GM23338 (cell line): Measurements from ENCODE around the gene KCNQ5. TPM values are rescaled to one million over a fixed set of nuclear protein-coding genes. Genes with fewer than 3 reads are reported as not detected.

Source experiments
- ATAC-seq: fragments of 200-7000 bp; cut with Tn5 transposase; 3 replicates; pipeline ENCODE4 v1.9.1; 2020
- DNase-seq: peaks from one replicate; pipeline ENCODE4 v3.0.0-alpha.2; 2015; ENCODE audit warnings: low spot score
- H2AFZ ChIP-seq: fragments of 200-600 bp; sonication (generic); 2 replicates; pipeline ENCODE4 v1.8.0; 2016; ENCODE audit warnings: antibody characterized with exemption, mild to moderate bottlenecking, moderate library complexity
- H3F3A ChIP-seq: fragments of 200-600 bp; sonication (generic); replicated peaks from 2 replicates; pipeline ENCODE4 v1.8.0; 2017; ENCODE audit warnings: antibody characterized with exemption, mixed run types, low read depth
- H3K27ac ChIP-seq: fragments of 200-600 bp; sonication (generic); 2 replicates; pipeline ENCODE4 v1.6.1; 2016; ENCODE audit warnings: low read depth
- H3K27me3 ChIP-seq: fragments of 200-600 bp; sonication (generic); 2 replicates; pipeline ENCODE4 v1.8.0; 2016; ENCODE audit warnings: mild to moderate bottlenecking, mixed run types, moderate library complexity; ENCODE audit not compliant: insufficient read depth
- H3K36me3 ChIP-seq: fragments of 200-600 bp; sonication (generic); 2 replicates; pipeline ENCODE4 v1.8.0; 2016; ENCODE audit warnings: mild to moderate bottlenecking; ENCODE audit not compliant: insufficient read depth
- H3K4me1 ChIP-seq: fragments of 200-600 bp; sonication (generic); 2 replicates; pipeline ENCODE4 v1.8.0; 2016; ENCODE audit warnings: mild to moderate bottlenecking, moderate library complexity; ENCODE audit not compliant: insufficient read depth
- H3K4me2 ChIP-seq: fragments of 200-600 bp; sonication (generic); 2 replicates; pipeline ENCODE4 v1.7.1; 2017; ENCODE audit warnings: mixed run types
- H3K4me3 ChIP-seq: fragments of 200-600 bp; sonication (generic); 2 replicates; pipeline ENCODE4 v1.6.1; 2016; ENCODE audit warnings: mixed run types
- H3K79me2 ChIP-seq: fragments of 200-600 bp; sonication (generic); replicated peaks from 2 replicates; pipeline ENCODE4 v1.8.0; 2017; ENCODE audit warnings: mild to moderate bottlenecking; ENCODE audit not compliant: insufficient read depth
- H3K9me2 ChIP-seq: fragments of 200-600 bp; sonication (generic); 2 replicates; pipeline ENCODE4 v1.8.0; 2017; ENCODE audit not compliant: insufficient read depth
- H4K20me1 ChIP-seq: fragments of 200-600 bp; sonication (generic); replicated peaks from 2 replicates; pipeline ENCODE4 v1.8.0; 2017; ENCODE audit warnings: mild to moderate bottlenecking; ENCODE audit not compliant: insufficient read depth
- H3K27ac Mint-ChIP-seq: 2 replicates; pipeline ENCODE4 v1.8.0; 2020; ENCODE audit warnings: inconsistent platforms, mild to moderate bottlenecking, moderate library complexity, mixed read lengths
- H3K27me3 Mint-ChIP-seq: 3 replicates; pipeline ENCODE4 v1.8.0; 2022; ENCODE audit warnings: low read depth, mild to moderate bottlenecking, moderate library complexity, mixed read lengths, inconsistent platforms; ENCODE audit not compliant: insufficient read depth, poor library complexity
- H3K36me3 Mint-ChIP-seq: 3 replicates; pipeline ENCODE4 v1.8.0; 2021; ENCODE audit warnings: low read depth, mild to moderate bottlenecking, inconsistent platforms, moderate library complexity, mixed read lengths
- H3K4me1 Mint-ChIP-seq: 3 replicates; pipeline ENCODE4 v1.8.0; 2020; ENCODE audit warnings: mild to moderate bottlenecking, inconsistent platforms, mixed read lengths
- H3K4me3 Mint-ChIP-seq: 3 replicates; pipeline ENCODE4 v1.8.0; 2021; ENCODE audit warnings: moderate library complexity, mild to moderate bottlenecking, inconsistent platforms, mixed read lengths
- H3K9me3 Mint-ChIP-seq: 3 replicates; pipeline ENCODE4 v1.8.0; 2020; ENCODE audit warnings: moderate library complexity, mild to moderate bottlenecking, inconsistent platforms, mixed read lengths
- CREB1 ChIP-seq: fragments of 250-450 bp; sonication (Bioruptor Pico); IDR thresholded peaks from 2 replicates; pipeline ENCODE4 v1.5.0; 2020; ENCODE audit warnings: low read depth, mild to moderate bottlenecking, moderate library complexity
- CTCF ChIP-seq, 2 experiments: fragments of 200-600 bp in 1 of 2; sonication (generic) in 1 of 2; conservative IDR thresholded peaks; 2 replicates each; pipeline versions ENCODE4 v1.5.1 to v1.6.1; 2016 to 2017; ENCODE audit warnings: antibody characterized with exemption in 2 of 2, low read depth in 2 of 2, mild to moderate bottlenecking in 2 of 2, moderate library complexity in 1 of 2
- ETS1 ChIP-seq: IDR thresholded peaks from 2 replicates; pipeline ENCODE4 v1.6.1; 2016; ENCODE audit warnings: antibody characterized with exemption
- EZH2 ChIP-seq: fragments of 200-600 bp; sonication (generic); IDR thresholded peaks from one replicate; pipeline ENCODE4 v1.8.0; 2017; ENCODE audit warnings: antibody characterized with exemption, mild to moderate bottlenecking, low read depth; ENCODE audit not compliant: unreplicated experiment
- EZH2phosphoT487 ChIP-seq: fragments of 200-600 bp; sonication (generic); IDR thresholded peaks from one replicate; pipeline ENCODE4 v1.8.1; 2018; ENCODE audit warnings: antibody characterized with exemption; ENCODE audit not compliant: unreplicated experiment
- JUNB ChIP-seq: IDR thresholded peaks from one replicate; pipeline ENCODE4 v1.6.1; 2016; ENCODE audit warnings: antibody characterized with exemption; ENCODE audit not compliant: unreplicated experiment
- NANOG ChIP-seq: IDR thresholded peaks from 2 replicates; pipeline ENCODE4 v1.6.1; 2016; ENCODE audit warnings: antibody characterized with exemption, borderline replicate concordance
- POLR2AphosphoS5 ChIP-seq: IDR thresholded peaks from 2 replicates; pipeline ENCODE4 v1.6.1; 2016; ENCODE audit warnings: antibody characterized with exemption, low read depth
- STAT1 ChIP-seq: IDR thresholded peaks from one replicate; pipeline ENCODE4 v1.6.1; 2016; ENCODE audit warnings: antibody characterized with exemption; ENCODE audit not compliant: unreplicated experiment
- ZNF114 ChIP-seq: fragments of 250-450 bp; sonication (Bioruptor Pico); IDR thresholded peaks from 2 replicates; pipeline ENCODE4 v1.5.0; 2020; ENCODE audit warnings: mild to moderate bottlenecking, moderate library complexity
- ZNF462 ChIP-seq: fragments of 250-450 bp; sonication (Bioruptor Pico); IDR thresholded peaks from 2 replicates; pipeline ENCODE4 v1.5.0; 2020; ENCODE audit warnings: mild to moderate bottlenecking, moderate library complexity
- polyA plus RNA-seq: library from polyadenylated mRNA; unstranded; fragments of >200 nt; fragmentation: Nextera tagmentation; extraction: Ambion mirVana; gene quantifications from 2 replicates; pipeline ENCODE4 v1.2.1, GENCODE V29; 2016
- total RNA-seq: library from RNA; depleted of rRNA; stranded (reverse); fragments of >200 nt; shearing (Covaris generic); gene quantifications from 2 replicates; pipeline ENCODE4 v1.2.3, GENCODE V29; 2014

KCNQ5 gene
- total and polyA plus RNA-seq, 2 experiments from 2014 or later, result 0.68 to 0.87 TPM

GRCh38 chr6:72956272-72956671 is 334.4 kb downstream of the KCNQ5 start:
- Histone ChIP-seq H3K4me1 (peaks cover 11% of the 10 kb centered on the region), H4K20me1 (no peaks in the 10 kb centered on the region), H3K27me3 (no peaks in the 10 kb centered on the region), H3K4me2 (no peak overlapping the region), H3K9me2 (no peaks in the 10 kb centered on the region), H3K36me3 (no peaks in the 10 kb centered on the region), H3F3A (no peaks in the 10 kb centered on the region), H2AFZ (no peak overlapping the region), H3K4me3 (no peak overlapping the region), H3K27ac (no peak overlapping the region), H3K79me2 (no peaks in the 10 kb centered on the region)
- Mint-ChIP-seq H3K4me1 (peaks cover 16% of the 10 kb centered on the region), H3K36me3 (no peaks in the 10 kb centered on the region), H3K9me3 (no peaks in the 10 kb centered on the region), H3K4me3 (no peak overlapping the region), H3K27ac (no peak overlapping the region; the same call in 1 of the 2 replicates), H3K27me3 (no peaks in the 10 kb centered on the region)
- TF ChIP-seq ETS1, result no peak
- no peak for TF ChIP-seq CTCF (conservative IDR thresholded peaks at IDR 0.05; ENCODE audit: low read depth in 2 of 2)
- TF ChIP-seq ZNF114 (CRISPR knock-in tag), result no peak
- TF ChIP-seq ZNF462 (CRISPR knock-in tag), result no peak
- TF ChIP-seq STAT1, result no peak
- TF ChIP-seq EZH2, result no peak
- no peak for TF ChIP-seq JUNB
- TF ChIP-seq NANOG, result no peak
- TF ChIP-seq CREB1 (CRISPR knock-in tag), result no peak
- no peak for TF ChIP-seq POLR2AphosphoS5
- TF ChIP-seq EZH2phosphoT487, result no peak
- ATAC-seq (no peak), DNase-seq (no peak)
